Mesothelial cell of epicardium (in vitro differentiated cells): Measurements from ENCODE around the gene MTMR1. TPM values are rescaled to one million over a fixed set of nuclear protein-coding genes. Genes with fewer than 3 reads are reported as not detected.

Experiments used
- DNase-seq, 2 experiments: peaks; one replicate each; pipeline ENCODE4 v3.0.0; 2021; ENCODE audit warnings: low spot score in 2 of 2; ENCODE audit not compliant: unreplicated experiment in 2 of 2
- H3K27ac Mint-ChIP-seq: 2 replicates; pipeline ENCODE4 v1.8.0; 2021; ENCODE audit warnings: mixed read lengths
- H3K27me3 Mint-ChIP-seq: 2 replicates; pipeline ENCODE4 v1.8.0; 2021; ENCODE audit warnings: low read depth, mixed read lengths
- H3K36me3 Mint-ChIP-seq: 2 replicates; pipeline ENCODE4 v1.8.0; 2021; ENCODE audit warnings: mixed read lengths
- H3K4me1 Mint-ChIP-seq: 2 replicates; pipeline ENCODE4 v1.8.0; 2021; ENCODE audit warnings: mixed read lengths
- H3K4me3 Mint-ChIP-seq: 2 replicates; pipeline ENCODE4 v1.8.0; 2021; ENCODE audit warnings: mild to moderate bottlenecking, moderate library complexity, mixed read lengths
- H3K9me3 Mint-ChIP-seq: 2 replicates; pipeline ENCODE4 v1.8.0; 2021; ENCODE audit warnings: mixed read lengths
- CTCF ChIP-seq: fragments of 200-600 bp; sonication (generic); IDR thresholded peaks from one replicate; pipeline ENCODE4 v1.5.0; 2021; ENCODE audit warnings: antibody characterized with exemption; ENCODE audit not compliant: unreplicated experiment
- total RNA-seq: library from RNA; stranded (reverse); gene quantifications from 3 replicates; pipeline ENCODE4 v1.2.1, GENCODE V29; 2021

Gene MTMR1
- total RNA-seq, 1 donor from 2014 or later, result 38.1 TPM

GRCh38 chrX:150649096-150649870, 43.9 kb upstream of the MTMR1 start:
- Mint-ChIP-seq H3K4me1 (peaks cover 26% of the 10 kb centered on the region), H3K36me3 (peaks cover 6% of the 10 kb centered on the region), H3K9me3 (peaks cover 46% of the 10 kb centered on the region), H3K27ac (peak overlapping the region; percentile 96), H3K4me3 (no peak overlapping the region), H3K27me3 (no peaks in the 10 kb centered on the region)
- TF ChIP-seq CTCF, result no peak
- no peak for DNase-seq

GRCh38 chrX:150651906-150652305, 41.3 kb upstream of the MTMR1 start:
- H3K9me3 Mint-ChIP-seq, result peaks cover 47% of the 10 kb centered on the region
- DNase-seq, result no peak
- no peak overlapping the region for H3K27ac Mint-ChIP-seq
- no peak for TF ChIP-seq CTCF
- peaks cover 16% of the 10 kb centered on the region for H3K36me3 Mint-ChIP-seq
- peaks cover 20% of the 10 kb centered on the region for H3K4me1 Mint-ChIP-seq
- H3K4me3 Mint-ChIP-seq, result no peak overlapping the region
- H3K27me3 Mint-ChIP-seq, result no peaks in the 10 kb centered on the region

- H3K9me3 Mint-ChIP-seq, result peaks cover 44% of the 10 kb centered on the region
- no peaks in the 10 kb centered on the region for H3K27me3 Mint-ChIP-seq
- TF ChIP-seq CTCF, result no peak
- no peak overlapping the region for H3K27ac Mint-ChIP-seq
- H3K4me1 Mint-ChIP-seq, result peaks cover 1% of the 10 kb centered on the region
- H3K4me3 Mint-ChIP-seq, result no peak overlapping the region
- peaks cover 25% of the 10 kb centered on the region for H3K36me3 Mint-ChIP-seq
- no peak for DNase-seq
These were observed 37.4 kb upstream of the MTMR1 start for GRCh38 chrX:150655788-150656187.

GRCh38 chrX:150663073-150663472, 30.1 kb upstream of the MTMR1 start:
- H3K4me1 Mint-ChIP-seq, result peaks cover 4% of the 10 kb centered on the region
- H3K36me3 Mint-ChIP-seq, result peaks cover 36% of the 10 kb centered on the region
- H3K4me3 Mint-ChIP-seq, result no peak overlapping the region
- TF ChIP-seq CTCF, result no peak
- no peak overlapping the region for H3K27ac Mint-ChIP-seq
- DNase-seq, result no peak
- H3K9me3 Mint-ChIP-seq, result peaks cover 40% of the 10 kb centered on the region
- H3K27me3 Mint-ChIP-seq, result no peaks in the 10 kb centered on the region

GRCh38 chrX:150664290-150664689, 28.9 kb upstream of the MTMR1 start:
- Mint-ChIP-seq H3K4me1 (peaks cover 4% of the 10 kb centered on the region), H3K27me3 (no peaks in the 10 kb centered on the region), H3K9me3 (peaks cover 40% of the 10 kb centered on the region), H3K27ac (peak overlapping the region; percentile 8), H3K36me3 (peaks cover 34% of the 10 kb centered on the region), H3K4me3 (no peak overlapping the region)
- no peak for TF ChIP-seq CTCF
- no peak for DNase-seq
